ENCODE data around the gene PTPRA. TPM values are rescaled to one million over a fixed set of nuclear protein-coding genes. Genes with fewer than 3 reads are reported as not detected.
A peak's percentile ranks its signal among the peaks of the same experiment; 100 is the strongest.

PTPRA gene
- total and polyA plus RNA-seq, 2 of the 8 experiments (the other 6 are each of a cell fraction or from before 2014, with no cell fraction given) = 47.7 to 51.3 TPM

DNA sequence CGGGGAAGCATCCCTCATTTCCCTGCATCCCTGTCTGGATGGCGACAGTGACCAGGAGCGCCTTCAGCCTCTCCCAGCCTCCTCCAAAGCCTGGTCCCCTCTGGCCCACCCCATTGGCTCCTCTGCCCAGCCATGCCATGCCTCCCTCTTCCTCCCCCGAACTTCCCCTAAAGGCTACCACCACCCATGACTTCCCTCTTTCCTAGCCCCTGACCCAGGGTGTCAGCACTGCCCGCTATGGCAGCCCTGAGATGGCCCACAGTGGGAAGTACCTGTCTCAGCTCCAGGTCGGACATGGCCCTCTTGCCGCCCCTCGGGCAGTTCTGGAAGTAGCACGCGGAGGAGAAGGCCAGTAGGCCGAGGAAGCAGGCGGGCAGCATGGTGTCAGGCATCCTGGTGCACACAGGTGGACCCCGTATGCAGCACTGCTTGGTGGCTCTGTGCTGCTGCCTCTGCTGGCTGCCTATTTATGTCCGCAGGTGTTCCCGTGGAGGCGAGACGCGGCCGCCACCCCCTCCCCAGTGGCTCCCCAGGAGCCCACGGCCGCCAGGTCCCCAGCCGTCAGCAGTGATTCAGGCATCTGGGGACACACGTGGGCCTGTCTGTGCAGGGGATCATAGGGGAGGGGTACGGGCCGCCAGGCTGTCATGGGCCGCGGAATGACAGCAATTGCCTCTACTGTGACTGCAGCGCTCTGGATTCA, 211.2 kb downstream of the PTPRA start, which contains the start of gene AVP:
Gene AVP (minus strand): TSS at position 442 of the 703 bp plus-strand sequence. CDS start 50 bp downstream, at position 392.
- no peaks in the 10 kb centered on the region for H3K9me3 ChIP-seq (ENCODE audit: insufficient read depth in 2 of 2, low read depth in 1 of 2, low read length in 1 of 2)
- TF ChIP-seq EZH2 (IDR thresholded peaks at IDR 0.05; ENCODE audit: low read depth, low read length, severe bottlenecking) = no peak
- TF ChIP-seq TBP (IDR thresholded peaks at IDR 0.05; ENCODE audit: low read depth, low read length) = no peak
- no peak for TF ChIP-seq CBX5 (IDR thresholded peaks at IDR 0.05; ENCODE audit: low read depth, low read length)
- TF ChIP-seq, protein P1, sequence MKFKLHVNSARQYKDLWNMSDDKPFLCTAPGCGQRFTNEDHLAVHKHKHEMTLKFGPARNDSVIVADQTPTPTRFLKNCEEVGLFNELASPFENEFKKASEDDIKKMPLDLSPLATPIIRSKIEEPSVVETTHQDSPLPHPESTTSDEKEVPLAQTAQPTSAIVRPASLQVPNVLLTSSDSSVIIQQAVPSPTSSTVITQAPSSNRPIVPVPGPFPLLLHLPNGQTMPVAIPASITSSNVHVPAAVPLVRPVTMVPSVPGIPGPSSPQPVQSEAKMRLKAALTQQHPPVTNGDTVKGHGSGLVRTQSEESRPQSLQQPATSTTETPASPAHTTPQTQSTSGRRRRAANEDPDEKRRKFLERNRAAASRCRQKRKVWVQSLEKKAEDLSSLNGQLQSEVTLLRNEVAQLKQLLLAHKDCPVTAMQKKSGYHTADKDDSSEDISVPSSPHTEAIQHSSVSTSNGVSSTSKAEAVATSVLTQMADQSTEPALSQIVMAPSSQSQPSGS (IDR thresholded peaks at IDR 0.05; ENCODE audit: low read length) = no peak
- no peak for TF ChIP-seq NRF1 (IDR thresholded peaks at IDR 0.05; ENCODE audit: low read depth, low read length)
- no peak for TF ChIP-seq FOSL1 (IDR thresholded peaks at IDR 0.05; ENCODE audit: insufficient read depth, low read depth, low read length)
- H4K91ac ChIP-seq (replicated peaks; ENCODE audit: insufficient read length, low read length) = no peak within 1 kb of the TSS
- H4K8ac ChIP-seq (ENCODE audit: extremely low read depth, insufficient read depth, low read length) = peak within 1 kb of the TSS; percentile 59
- DNase-seq (ENCODE audit: low read depth in 1 of 2, low spot score in 2 of 2) (no peak), FAIRE-seq (no peak)
- WGBS, 2 experiments (ENCODE audit: extremely low coverage in 1 of 2, insufficient coverage in 1 of 2, insufficient read length in 1 of 2, insufficient replicate concordance in 2 of 2, low coverage in 1 of 2, low lambda C conversion rate in 2 of 2, missing lambda C conversion rate in 1 of 2) = 88% methylated on average over 17 of the region's 28 CpGs; no CpG with 5 or more reads in 1 of the 2 experiments
- H3K23ac ChIP-seq (ENCODE audit: insufficient read length) = no peak within 1 kb of the TSS
- peak within 1 kb of the TSS; percentile 62 to 84; a peak in 3 of 4 replicates for H3K4me2 ChIP-seq (ENCODE audit: insufficient read depth in 1 of 2, low read depth in 2 of 2, low read length in 2 of 2)
- H2AFZ ChIP-seq (ENCODE audit: low read length) = no peak within 1 kb of the TSS; the same call in 1 of the 2 replicates
- H2BK20ac ChIP-seq (ENCODE audit: low read length) = no peak within 1 kb of the TSS
- H3K4me1 ChIP-seq (replicated peaks in 1 of 4; ENCODE audit: control insufficient read depth in 3 of 4, insufficient read depth in 4 of 4, low read length in 3 of 4) = peaks cover 0 to 8% (median 6%) of the 10 kb centered on the region in 4 experiments; a peak in 5 of 7 replicates
- H4K20me1 ChIP-seq (replicated peaks in 1 of 2; ENCODE audit: control insufficient read depth in 1 of 2, insufficient read depth in 2 of 2, low read length in 2 of 2) = no peaks in the 10 kb centered on the region
- no peak within 1 kb of the TSS for H2AK5ac ChIP-seq (ENCODE audit: low read depth, low read length)
- H3K4ac ChIP-seq (replicated peaks; ENCODE audit: insufficient read length, low read depth, low read length) = no peak within 1 kb of the TSS
- H3K4me3 ChIP-seq (ENCODE audit: extremely low read depth in 1 of 4, insufficient read depth in 2 of 4, low read depth in 3 of 4, low read length in 4 of 4) = peak within 1 kb of the TSS in 3 of 4 experiments; percentile 27 to 53 (median 38); a peak in 4 of 8 replicates
- no peak within 1 kb of the TSS for H3K56ac ChIP-seq (replicated peaks; ENCODE audit: insufficient read length, low read depth, low read length)
- peak within 1 kb of the TSS; percentile 77; the same call in 1 of the 2 replicates for H2BK12ac ChIP-seq (ENCODE audit: low read depth, low read length)
- no peaks in the 10 kb centered on the region for H3K79me2 ChIP-seq (ENCODE audit: control insufficient read depth in 1 of 2, insufficient read depth in 2 of 2, low read length in 2 of 2)
- H3K14ac ChIP-seq (ENCODE audit: insufficient read length) = no peak within 1 kb of the TSS
- H3K23me2 ChIP-seq (ENCODE audit: low read depth, low read length) = peaks cover 11% of the 10 kb centered on the region; the same call in 1 of the 2 replicates
- H3K27me3 ChIP-seq (replicated peaks in 1 of 4; ENCODE audit: control insufficient read depth in 3 of 4, extremely low read depth in 1 of 4, insufficient read depth in 3 of 4, low read length in 3 of 4) = peaks cover 27 to 43% (median 37%) of the 10 kb centered on the region in 4 experiments
- ChIA-PET POLR2A (ENCODE audit: partially characterized antibody) (interaction anchor here (2.7 kb wide), 1 partner anchor 8 kb away, joined by 14 read pairs; no protein-coding TSS in a partner anchor), CTCF (ENCODE audit: partially characterized antibody) (interaction anchor here (1.1 to 1.3 kb wide), 3 partner anchors 13 to 31 kb away, joined by 3 to 4 read pairs (median 3); no protein-coding TSS in a partner anchor)
- H2BK15ac ChIP-seq (ENCODE audit: low read length) = peak within 1 kb of the TSS; percentile 98; the same call in 1 of the 2 replicates
- H3K27ac ChIP-seq (ENCODE audit: low read depth, low read length) = no peak within 1 kb of the TSS
- no peak within 1 kb of the TSS for H4K5ac ChIP-seq (ENCODE audit: insufficient read length, low read depth, low read length)
- no peaks in the 10 kb centered on the region for H3K79me1 ChIP-seq (ENCODE audit: low read depth, low read length)
- H3K18ac ChIP-seq (ENCODE audit: extremely low read depth, low read length) = peak within 1 kb of the TSS; percentile 13
- H2BK120ac ChIP-seq (replicated peaks; ENCODE audit: low read depth, low read length) = no peak within 1 kb of the TSS
- no peak within 1 kb of the TSS for H3K9ac ChIP-seq (replicated peaks in 1 of 4; ENCODE audit: extremely low read depth in 1 of 4, low read depth in 3 of 4, low read length in 3 of 4)
- H3K36me3 ChIP-seq (ENCODE audit: control insufficient read depth in 2 of 4, insufficient read depth in 4 of 4, low read length in 3 of 4) = no peaks in the 10 kb centered on the region
- H2BK5ac ChIP-seq (ENCODE audit: low read depth, low read length) = no peak within 1 kb of the TSS
